ENCODE measurements around the gene NR1D1.

The NR1D1 gene

GRCh38 chr17:40062329-40063186, 37.8 kb downstream of the NR1D1 start, which contains the start of gene THRA:
THRA (plus strand) TSS chr17:40062965; CDS start chr17:40074489, 11,524 bp downstream.
- peak; percentile 44 to 70 for DNase-seq (ENCODE audit: low read depth in 2 of 2)

GRCh38 chr17:40061609-40062038, 38.8 kb downstream of the NR1D1 start:
- DNase-seq (ENCODE audit: low read depth in 2 of 2), result no peak

- DNase-seq (ENCODE audit: low read depth in 2 of 2), result no peak
Measured at GRCh38 chr17:40060887-40061608, 39.3 kb downstream of the NR1D1 start.

GRCh38 chr17:40059729-40060475, 40.5 kb downstream of the NR1D1 start:
- no peak for DNase-seq (ENCODE audit: low read depth in 2 of 2)

- DNase-seq (ENCODE audit: low read depth in 2 of 2), result no peak
Measured at GRCh38 chr17:40058865-40059264, 41.5 kb downstream of the NR1D1 start.

- DNase-seq (ENCODE audit: low read depth in 2 of 2), result no peak
Measured at GRCh38 chr17:40058186-40058784, 42.1 kb downstream of the NR1D1 start.

- DNase-seq (ENCODE audit: low read depth in 2 of 2), result no peak
Measured at GRCh38 chr17:40056379-40057015, 43.9 kb downstream of the NR1D1 start.
